GM18499 (cell line): ENCODE measurements around the gene PROM2.

Experiments
- ATAC-seq: cut with Tn5 transposase; IDR thresholded peaks from one replicate; pipeline ENCODE4 v1.9.1; 2021; ENCODE audit warnings: moderate number of reproducible peaks; ENCODE audit not compliant: insufficient read depth, unreplicated experiment

Gene PROM2

GRCh38 chr2:95317665-95318425 lies 43.6 kb downstream of the PROM2 start:
- no peak for ATAC-seq

- no peak for ATAC-seq
Measured at GRCh38 chr2:95318431-95319220, 44.4 kb downstream of the PROM2 start.

- no peak for ATAC-seq
Measured at GRCh38 chr2:95319481-95320343, 45.5 kb downstream of the PROM2 start.

GRCh38 chr2:95320344-95320712 lies 46.1 kb downstream of the PROM2 start:
- no peak for ATAC-seq

- ATAC-seq: no peak
Measured at GRCh38 chr2:95320986-95321767, 46.9 kb downstream of the PROM2 start.

GRCh38 chr2:95323347-95324155 lies 49.3 kb downstream of the PROM2 start:
- no peak for ATAC-seq

GRCh38 chr2:95325026-95325425 lies 50.8 kb downstream of the PROM2 start:
- no peak for ATAC-seq

- no peak for ATAC-seq
Measured at GRCh38 chr2:95325590-95326432, 51.6 kb downstream of the PROM2 start.

GRCh38 chr2:95326433-95327140 lies 52.3 kb downstream of the PROM2 start:
- ATAC-seq: no peak

- ATAC-seq: no peak
Measured at GRCh38 chr2:95327861-95328260, 53.6 kb downstream of the PROM2 start.

- no peak for ATAC-seq
Measured at GRCh38 chr2:95328358-95329125, 54.3 kb downstream of the PROM2 start.

GRCh38 chr2:95329401-95329800 lies 55.2 kb downstream of the PROM2 start:
- ATAC-seq: no peak

- no peak for ATAC-seq
Measured at GRCh38 chr2:95329891-95330793, 55.9 kb downstream of the PROM2 start.

- no peak for ATAC-seq
Measured at GRCh38 chr2:95330794-95331338, 56.6 kb downstream of the PROM2 start.

GRCh38 chr2:95331606-95332005 lies 57.4 kb downstream of the PROM2 start:
- no peak for ATAC-seq

GRCh38 chr2:95332036-95332435 lies 57.8 kb downstream of the PROM2 start:
- ATAC-seq: no peak
